HG02973 (cell line): ENCODE measurements around the gene DNASE1.

Source experiments
- ATAC-seq: cut with Tn5 transposase; IDR thresholded peaks from one replicate; pipeline ENCODE4 v1.9.1; 2021; ENCODE audit warnings: moderate library complexity; ENCODE audit not compliant: unreplicated experiment

DNASE1 gene

GRCh38 chr16:3694051-3694450 lies 39.6 kb downstream of the DNASE1 start:
- no peak for ATAC-seq

- no peak for ATAC-seq
These were observed 41.3 kb downstream of the DNASE1 start for GRCh38 chr16:3695610-3696369.

- ATAC-seq = no peak
These were observed 42.1 kb downstream of the DNASE1 start for GRCh38 chr16:3696425-3697218.

GRCh38 chr16:3698941-3699340 lies 44.5 kb downstream of the DNASE1 start:
- no peak for ATAC-seq

- no peak for ATAC-seq
These were observed 47.0 kb downstream of the DNASE1 start for GRCh38 chr16:3701531-3701930.

- no peak for ATAC-seq
These were observed 47.6 kb downstream of the DNASE1 start for GRCh38 chr16:3702082-3702481.

GRCh38 chr16:3706253-3707012 lies 51.9 kb downstream of the DNASE1 start:
- no peak for ATAC-seq
